WI38 (cell line): ENCODE measurements around the gene ABLIM1.

Source experiments
- H3K4me3 ChIP-seq: 2 replicates; pipeline ENCODE4 v1.5.1; 2011; ENCODE audit warnings: low read depth, mild to moderate bottlenecking, control low read depth, low read length
- CTCF ChIP-seq: IDR thresholded peaks from 2 replicates; pipeline ENCODE4 v1.5.1; 2012; ENCODE audit warnings: low read depth, mild to moderate bottlenecking, control low read depth, low read length

The ABLIM1 gene

GRCh38 chr10:114458216-114458920 is 199.7 kb downstream of the ABLIM1 start:
- no peak for TF ChIP-seq CTCF
- no peak overlapping the region for H3K4me3 ChIP-seq

GRCh38 chr10:114453576-114453975 is 204.5 kb downstream of the ABLIM1 start:
- no peak for TF ChIP-seq CTCF
- no peak overlapping the region for H3K4me3 ChIP-seq

- no peak overlapping the region for H3K4me3 ChIP-seq
- no peak for TF ChIP-seq CTCF
Measured at GRCh38 chr10:114448897-114449296, 209.2 kb downstream of the ABLIM1 start.

- no peak overlapping the region for H3K4me3 ChIP-seq
- no peak for TF ChIP-seq CTCF
Measured at GRCh38 chr10:114445332-114445731, 212.7 kb downstream of the ABLIM1 start.

GRCh38 chr10:114444819-114445218 is 213.3 kb downstream of the ABLIM1 start:
- no peak overlapping the region for H3K4me3 ChIP-seq
- no peak for TF ChIP-seq CTCF

- TF ChIP-seq CTCF = no peak
- H3K4me3 ChIP-seq = no peak overlapping the region
Measured at GRCh38 chr10:114442091-114442630, 215.9 kb downstream of the ABLIM1 start.

GRCh38 chr10:114441107-114441506 is 217.0 kb downstream of the ABLIM1 start:
- H3K4me3 ChIP-seq = no peak overlapping the region
- no peak for TF ChIP-seq CTCF
